NCI-H510A treated with DMSO at 0.1 percent for 48 hours (cell line): ENCODE results near the gene SET.

ENCODE experiments used
- DNase-seq: peaks from one replicate; lab custom pipeline; 2025; lab: John Stamatoyannopoulos, UW

SET gene

DNA sequence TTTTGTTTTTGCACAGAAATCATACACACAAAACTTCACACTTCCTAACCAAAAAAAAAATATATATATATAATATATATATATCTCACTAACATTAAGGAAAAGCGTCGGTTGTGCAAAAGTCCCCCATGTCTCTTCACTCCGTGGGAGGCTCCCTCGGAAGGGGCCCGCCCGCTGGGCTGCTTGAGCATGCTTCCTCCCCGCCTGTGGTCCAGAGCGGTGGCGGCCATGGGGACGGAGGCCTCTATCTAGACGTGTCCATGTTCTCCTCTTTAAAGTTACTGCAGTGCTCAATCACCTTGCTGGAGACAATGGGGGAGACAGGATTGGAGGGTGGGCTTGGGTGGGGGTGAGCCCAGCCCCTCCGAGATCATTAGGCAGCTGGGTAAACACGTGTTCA lies 42.1 kb downstream of the SET start:
- DNase-seq = no peak

DNA sequence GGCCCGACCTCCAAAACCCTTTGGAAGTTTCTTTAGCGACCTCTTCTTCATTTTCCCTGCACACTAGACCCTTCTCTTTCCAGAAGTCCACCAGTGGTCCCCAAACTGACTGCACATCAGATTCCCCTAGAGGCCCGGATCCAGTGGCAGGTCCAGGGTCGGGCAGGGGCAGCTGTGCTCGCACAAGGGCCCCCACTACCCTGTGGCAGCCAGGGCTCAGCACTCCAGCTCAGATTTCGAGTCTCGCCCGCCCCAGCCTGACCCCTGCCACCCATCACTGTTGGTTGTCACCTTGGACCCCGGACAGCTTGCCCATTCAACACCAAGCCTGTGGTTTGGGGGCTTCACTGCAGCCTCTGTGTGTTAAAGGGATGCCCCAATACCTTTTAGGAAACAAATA lies 42.7 kb downstream of the SET start:
- DNase-seq = no peak

DNA sequence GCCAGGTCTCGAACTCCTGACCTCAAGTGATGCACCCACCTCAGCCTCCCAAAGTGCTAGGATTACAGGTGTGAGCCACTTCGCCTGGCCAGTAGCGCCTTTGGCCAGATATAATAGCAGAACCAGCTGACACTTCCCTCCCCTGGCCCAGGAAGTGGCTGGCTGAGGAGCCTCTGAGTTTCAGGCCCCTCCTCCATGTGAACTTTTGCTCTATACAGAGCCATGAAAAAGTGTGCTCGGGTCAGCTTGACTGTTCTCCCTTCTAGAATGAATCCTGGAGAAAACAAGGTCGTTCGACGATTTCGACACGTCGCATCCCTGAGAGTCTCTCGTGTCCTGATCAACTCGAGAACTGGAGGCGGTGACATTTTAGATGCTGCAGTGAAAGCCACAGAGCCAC lies 43.6 kb downstream of the SET start:
- no peak for DNase-seq

DNA sequence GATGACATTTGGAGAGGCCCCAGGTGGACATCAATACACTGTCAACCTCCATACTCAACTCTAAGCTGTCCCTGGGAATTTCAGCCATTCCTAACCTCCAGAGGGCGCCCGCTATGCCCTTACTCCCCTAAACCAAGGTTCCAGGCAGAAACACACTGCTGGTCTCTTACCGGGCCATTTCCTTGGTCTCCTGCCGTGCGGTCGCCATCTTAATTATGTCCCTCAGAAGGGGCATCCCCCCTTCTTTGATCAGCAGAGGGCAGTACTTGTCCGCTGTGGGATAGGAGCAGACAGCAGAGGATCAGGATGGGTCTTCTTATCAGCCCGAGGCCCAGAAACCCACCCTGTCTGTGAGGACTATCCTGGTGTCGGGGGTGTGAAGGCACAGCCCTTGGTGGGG lies 44.2 kb downstream of the SET start:
- DNase-seq = peak; percentile 90

DNA sequence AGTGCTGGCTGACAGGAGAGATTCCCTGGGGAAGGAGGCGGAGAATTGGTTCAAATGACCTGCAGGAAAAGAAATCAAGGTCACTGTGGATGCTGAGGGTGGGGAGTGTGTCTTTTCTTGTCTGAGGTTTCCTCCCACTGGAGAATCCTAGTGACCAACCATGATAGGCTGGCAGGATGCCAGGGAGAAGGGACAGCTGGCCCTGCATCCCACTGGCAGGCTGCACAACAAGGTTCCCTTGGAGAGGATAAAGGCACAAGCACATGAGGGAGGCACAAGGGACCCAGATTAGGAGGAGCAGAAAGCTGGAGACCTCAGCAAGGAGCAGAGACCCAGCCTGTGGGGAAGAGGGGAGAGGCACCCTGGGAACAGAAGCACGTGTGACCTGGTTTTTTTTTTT lies 46.4 kb downstream of the SET start:
- no peak for DNase-seq

DNA sequence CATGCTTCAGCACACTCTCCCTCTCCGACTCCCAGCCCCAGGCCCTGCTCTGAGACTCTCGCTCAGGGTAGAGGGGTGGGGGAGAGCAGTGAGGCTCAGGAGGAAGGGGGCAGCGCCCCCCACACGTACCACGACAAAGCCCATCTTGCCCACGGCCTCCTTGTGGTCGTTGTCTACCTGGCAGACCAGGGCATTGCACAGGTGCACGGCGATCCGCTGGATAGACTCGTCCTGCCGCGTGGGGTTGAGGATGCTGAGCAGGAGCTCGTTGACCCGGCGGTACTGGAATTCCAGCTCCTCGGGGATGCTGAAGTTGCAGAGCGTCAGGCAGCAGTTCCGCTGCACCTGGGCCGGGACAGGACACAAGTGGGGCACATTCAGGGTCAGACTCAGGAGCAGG lies 53.4 kb downstream of the SET start:
- no peak for DNase-seq

GRCh38 chr9:128743421-128743820 lies 54.4 kb downstream of the SET start:
- no peak for DNase-seq
